SH-SY5Y (cell line): ENCODE measurements around the gene MST1R.

Source experiments
- GATA2 ChIP-seq: IDR thresholded peaks from 2 replicates; pipeline ENCODE4 v1.6.1; 2011; ENCODE audit warnings: mild to moderate bottlenecking, low read depth, low read length
- GATA3 ChIP-seq: IDR thresholded peaks from 2 replicates; pipeline ENCODE4 v1.6.1; 2011; ENCODE audit warnings: low read depth, mild to moderate bottlenecking, low read length, moderate library complexity

Gene MST1R

GRCh38 chr3:49844464-49845183, 59.0 kb downstream of the MST1R start:
- TF ChIP-seq GATA2 = no peak
- TF ChIP-seq GATA3 = no peak

- TF ChIP-seq GATA3 (no peak), GATA2 (no peak)
Measured at GRCh38 chr3:49842843-49843517, 60.7 kb downstream of the MST1R start.

- TF ChIP-seq GATA2 = no peak
- no peak for TF ChIP-seq GATA3
Measured at GRCh38 chr3:49841806-49842205, 61.9 kb downstream of the MST1R start.

GRCh38 chr3:49841126-49841696, 62.5 kb downstream of the MST1R start:
- TF ChIP-seq GATA2 (no peak), GATA3 (no peak)

- TF ChIP-seq GATA3 = no peak
- no peak for TF ChIP-seq GATA2
Measured at GRCh38 chr3:49840388-49840787, 63.3 kb downstream of the MST1R start.

- TF ChIP-seq GATA3 = no peak
- no peak for TF ChIP-seq GATA2
Measured at GRCh38 chr3:49839193-49839809, 64.4 kb downstream of the MST1R start.
